Stomach (tissue), 9 donors: ENCODE measurements around the gene CEP164. TPM values are rescaled to one million over a fixed set of nuclear protein-coding genes. Genes with fewer than 3 reads are reported as not detected.

ENCODE experiments used
- DNase-seq, 2 donors: peaks; one replicate each; pipeline versions ENCODE4 v3.0.0 to v3.0.0-alpha.2; 2013 to 2019
- H3K27ac ChIP-seq, 5 donors: fragments of 200-600 bp in 4 of 5; sonication (generic) in 4 of 5; one replicate each; pipeline ENCODE4 v1.5.1; 2013 to 2019; ENCODE audit warnings: mild to moderate bottlenecking in 1 of 5, moderate library complexity in 1 of 5
- H3K27me3 ChIP-seq, 3 donors: fragments of 200-600 bp; sonication (generic); one replicate each; pipeline ENCODE4 v1.5.1; 2017 to 2019; ENCODE audit warnings: mixed run types in 1 of 3
- H3K36me3 ChIP-seq, 4 donors: fragments of 200-600 bp; sonication (generic); 1 replicate in 3 of 4; 2 replicates in 1 of 4; pipeline ENCODE4 v1.5.1; 2016 to 2019
- H3K4me1 ChIP-seq, 4 donors: fragments of 200-600 bp; sonication (generic); one replicate each; pipeline ENCODE4 v1.5.1; 2016 to 2019
- H3K4me3 ChIP-seq, 4 donors: fragments of 200-600 bp; sonication (generic) in 3 of 4; one replicate each; pipeline ENCODE4 v1.5.1; 2016 to 2019; ENCODE audit warnings: mild to moderate bottlenecking in 1 of 4
- H3K9me3 ChIP-seq, 4 donors: fragments of 200-600 bp; sonication (generic); one replicate each; pipeline ENCODE4 v1.5.1; 2016 to 2019
- CTCF ChIP-seq, 7 experiments: fragments of 450-650 bp in 4 of 7; fragments of 200-600 bp in 3 of 7; sonication (generic) in 3 of 7; IDR thresholded peaks; one replicate each; pipeline ENCODE4 v1.5.1; 2016 to 2019; ENCODE audit warnings: antibody characterized with exemption in 7 of 7, control low read depth in 2 of 7, mild to moderate bottlenecking in 1 of 7
- EP300 ChIP-seq: sonication (generic); formaldehyde crosslinking; IDR thresholded peaks from one replicate; pipeline ENCODE4 v1.6.1; 2017; ENCODE audit warnings: antibody characterized with exemption
- POLR2A ChIP-seq, 4 donors: fragments of 450-650 bp; IDR thresholded peaks; one replicate each; pipeline ENCODE4 v1.6.1; 2016; ENCODE audit warnings: antibody characterized with exemption in 4 of 4, control low read depth in 2 of 4, mild to moderate bottlenecking in 1 of 4, moderate library complexity in 1 of 4
- POLR2AphosphoS5 ChIP-seq, 3 donors: sonication (generic); formaldehyde crosslinking; IDR thresholded peaks; one replicate each; pipeline ENCODE4 v1.6.1; 2016; ENCODE audit warnings: antibody characterized with exemption in 3 of 3
- WGBS, 5 donors: extraction: QIAGEN DNeasy Blood & Tissue Kit in 3 of 5; methylation state at CpG; one replicate each; pipeline versions ENCODE4 v1.1.5 to v1.1.7; 2013 to 2018; 5-methylcytosine and 5-hydroxymethylcytosine counted together
- intact Hi-C: fragments of 100-400 bp; cut with DNase I; formaldehyde crosslinking; loops from one replicate; pipeline ENCODE4 v1.15.1; 2023; ENCODE audit warnings: low total_unique reads
- polyA plus RNA-seq, 3 donors: library from polyadenylated mRNA; stranded (reverse); fragments of 200-250 nt; gene quantifications; one replicate each; pipeline ENCODE4 v1.2.3, GENCODE V29; 2013
- total RNA-seq, 5 donors: library from RNA; depleted of rRNA; stranded (reverse); fragments of >200 nt; gene quantifications; one replicate each; pipeline versions ENCODE4 v1.1.0 to v1.2.3, GENCODE V29; 2014 to 2016
- donor health status: healthy with polysubstance abuse.
- donor health status: Bipolar disorder and iron deficiency.
- donor health status: healthy.

The CEP164 gene
- total and polyA plus RNA-seq, 8 donors = 9.5 to 40.9 (median 16.9) TPM

- H3K27me3 ChIP-seq = peaks cover 0 to 18% (median 0%) of the 10 kb centered on the region in 3 donors
- H3K4me3 ChIP-seq = no peak overlapping the region
- intact Hi-C loops = no loop called here
- peaks cover 0 to 60% (median 4%) of the 10 kb centered on the region in 4 donors for H3K36me3 ChIP-seq
- TF ChIP-seq POLR2AphosphoS5 (IDR thresholded peaks at IDR 0.05) (no peak), CTCF (IDR thresholded peaks at IDR 0.05) (no peak), EP300 (no peak), POLR2A (IDR thresholded peaks at IDR 0.05) (no peak)
- 58 to 79% (median 70%) methylated on average over 6 of the region's 6 CpGs for WGBS, 5 donors
- H3K4me1 ChIP-seq = no peaks in the 10 kb centered on the region
- DNase-seq = no peak
- H3K9me3 ChIP-seq = no peaks in the 10 kb centered on the region
- H3K27ac ChIP-seq = no peak overlapping the region
These were observed 107.7 kb downstream of the CEP164 start for GRCh38 chr11:117435326-117435725.

GRCh38 chr11:117437041-117437790 is 109.6 kb downstream of the CEP164 start:
- peaks cover 0 to 18% (median 0%) of the 10 kb centered on the region in 3 donors for H3K27me3 ChIP-seq
- no peaks in the 10 kb centered on the region for H3K9me3 ChIP-seq
- no peak for TF ChIP-seq EP300
- TF ChIP-seq POLR2AphosphoS5 (IDR thresholded peaks at IDR 0.05) = no peak
- TF ChIP-seq POLR2A (IDR thresholded peaks at IDR 0.05) = no peak
- no peak for TF ChIP-seq CTCF (IDR thresholded peaks at IDR 0.05)
- peaks cover 0 to 41% (median 4%) of the 10 kb centered on the region in 4 donors for H3K36me3 ChIP-seq
- intact Hi-C loops = no loop called here
- no peak overlapping the region for H3K27ac ChIP-seq
- H3K4me1 ChIP-seq = no peaks in the 10 kb centered on the region
- DNase-seq = no peak
- no peak overlapping the region for H3K4me3 ChIP-seq
- WGBS, 5 donors = 75 to 83% (median 80%) methylated on average over 21 to 23 of the region's 23 CpGs

- Histone ChIP-seq H3K4me1 (no peaks in the 10 kb centered on the region), H3K36me3 (peaks cover 0 to 35% (median 4%) of the 10 kb centered on the region in 4 donors), H3K4me3 (no peak overlapping the region), H3K9me3 (no peaks in the 10 kb centered on the region), H3K27me3 (peaks cover 0 to 23% (median 3%) of the 10 kb centered on the region in 3 donors), H3K27ac (no peak overlapping the region)
- intact Hi-C loops = no loop called here
- DNase-seq = no peak
- no peak for TF ChIP-seq CTCF (IDR thresholded peaks at IDR 0.05)
- TF ChIP-seq POLR2A (IDR thresholded peaks at IDR 0.05) = no peak
- TF ChIP-seq POLR2AphosphoS5 (IDR thresholded peaks at IDR 0.05) = no peak
- TF ChIP-seq EP300 = no peak
- 84 to 90% (median 88%) methylated on average over 12 to 14 of the region's 14 CpGs for WGBS, 5 donors
These were observed 110.1 kb downstream of the CEP164 start for GRCh38 chr11:117437791-117438130.

GRCh38 chr11:117438371-117439000 is 110.8 kb downstream of the CEP164 start:
- H3K27ac ChIP-seq = no peak overlapping the region
- 70 to 76% (median 70%) methylated on average over 14 to 17 of the region's 17 CpGs for WGBS, 5 donors

More at GRCh38 chr11:117438371-117439000, 110.8 kb downstream of the CEP164 start:
- intact Hi-C loops = no loop called here
- DNase-seq = no peak
- Histone ChIP-seq H3K4me3 (no peak overlapping the region), H3K27me3 (peaks cover 0 to 30% (median 8%) of the 10 kb centered on the region in 3 donors), H3K36me3 (peaks cover 0 to 28% (median 2%) of the 10 kb centered on the region in 4 donors), H3K9me3 (no peaks in the 10 kb centered on the region), H3K4me1 (peaks cover 0 to under 1% (median 0%) of the 10 kb centered on the region in 4 donors)
- TF ChIP-seq CTCF (IDR thresholded peaks at IDR 0.05) (no peak), POLR2A (IDR thresholded peaks at IDR 0.05) (no peak), POLR2AphosphoS5 (IDR thresholded peaks at IDR 0.05) (no peak), EP300 (no peak)
